AG04450 (cell line): Measurements from ENCODE around the gene BMPER. TPM values are rescaled to one million over a fixed set of nuclear protein-coding genes. Genes with fewer than 3 reads are reported as not detected.

ENCODE experiments used
- CTCF ChIA-PET: fragments of 300-600, 350-600 bp; formaldehyde crosslinking; extraction: SDS; loops from one replicate; lab custom pipeline; 2022; ENCODE audit warnings: antibody characterized with exemption, inconsistent platforms; lab: Charles Lee
- POLR2A ChIA-PET: fragments of 350-600 bp; formaldehyde crosslinking; extraction: SDS; loops from one replicate; lab custom pipeline; 2021; ENCODE audit warnings: antibody characterized with exemption, inconsistent platforms; lab: Yijun Ruan, JAX
- DNase-seq: peaks from one replicate; pipeline ENCODE4 v3.0.0-alpha.2; 2011; ENCODE audit warnings: low read depth, low spot score
- H3K27ac ChIP-seq: one replicate; pipeline ENCODE4 v1.5.1; 2012; ENCODE audit warnings: low read depth, low read length, control low read depth
- H3K27me3 ChIP-seq: one replicate; pipeline ENCODE4 v1.6.0; 2012; ENCODE audit warnings: low read length; ENCODE audit not compliant: control insufficient read depth, insufficient read depth
- H3K4me3 ChIP-seq: 2 replicates; pipeline ENCODE4 v1.5.1; 2011; ENCODE audit warnings: mild to moderate bottlenecking, low read depth, low read length, control low read depth
- H3K9me3 ChIP-seq: 2 replicates; pipeline ENCODE4 v1.5.1; 2012; ENCODE audit warnings: low read length; ENCODE audit not compliant: control insufficient read depth, insufficient read depth
- CTCF ChIP-seq: IDR thresholded peaks from 2 replicates; pipeline ENCODE4 v1.5.1; 2011; ENCODE audit warnings: low read depth, low read length, control low read depth, inconsistent platforms
- polyA plus RNA-seq: library from polyadenylated mRNA; depleted of rRNA; stranded (reverse); fragments of >200 nt; gene quantifications from 2 replicates; pipeline ENCODE4 v1.2.3, GENCODE V29; 2011

BMPER gene
- polyA plus RNA-seq, 1 experiment = 1.1 TPM

GRCh38 chr7:34074421-34074820 lies 169.1 kb downstream of the BMPER start:
- Histone ChIP-seq H3K4me3 (no peak overlapping the region), H3K9me3 (peaks cover 4% of the 10 kb centered on the region; the same call in 1 of the 2 replicates), H3K27ac (no peak overlapping the region), H3K27me3 (no peaks in the 10 kb centered on the region)
- TF ChIP-seq CTCF = no peak
- CTCF ChIA-PET = interaction anchor here (1.3 to 2.3 kb wide), 3 partner anchors 13 to 142 kb away, joined by 3 to 10 read pairs (median 5); no protein-coding TSS in a partner anchor
- POLR2A ChIA-PET = no interaction called here
- DNase-seq = no peak

- H3K4me3 ChIP-seq = no peak overlapping the region
- H3K27ac ChIP-seq = no peak overlapping the region
- H3K27me3 ChIP-seq = no peaks in the 10 kb centered on the region
- peaks cover 4% of the 10 kb centered on the region; the same call in 1 of the 2 replicates for H3K9me3 ChIP-seq
- TF ChIP-seq CTCF = no peak
- no peak for DNase-seq
- ChIA-PET POLR2A (no interaction called here), CTCF (interaction anchor here (1.4 to 1.6 kb wide), 2 partner anchors 143 to 891 kb away, joined by 3 to 6 read pairs; no protein-coding TSS in a partner anchor)
These were observed 170.4 kb downstream of the BMPER start for GRCh38 chr7:34075523-34076370.

GRCh38 chr7:34077168-34077567 lies 171.8 kb downstream of the BMPER start:
- POLR2A ChIA-PET = no interaction called here
- H3K27ac ChIP-seq = no peak overlapping the region
- CTCF ChIA-PET = no interaction called here
- H3K9me3 ChIP-seq = peaks cover 4% of the 10 kb centered on the region; the same call in 1 of the 2 replicates
- H3K27me3 ChIP-seq = no peaks in the 10 kb centered on the region
- no peak for DNase-seq
- no peak for TF ChIP-seq CTCF
- no peak overlapping the region for H3K4me3 ChIP-seq

- ChIA-PET POLR2A (no interaction called here), CTCF (interaction anchor here (1.3 to 2.3 kb wide), 2 partner anchors 97 to 146 kb away, joined by 6 read pairs; no protein-coding TSS in a partner anchor)
- Histone ChIP-seq H3K9me3 (peaks cover 4% of the 10 kb centered on the region; the same call in 1 of the 2 replicates), H3K27ac (no peak overlapping the region), H3K27me3 (no peaks in the 10 kb centered on the region), H3K4me3 (no peak overlapping the region)
- DNase-seq = no peak
- TF ChIP-seq CTCF = no peak
These were observed 173.5 kb downstream of the BMPER start for GRCh38 chr7:34078864-34079263.

GRCh38 chr7:34080513-34080912 lies 175.2 kb downstream of the BMPER start:
- H3K4me3 ChIP-seq = no peak overlapping the region
- H3K27me3 ChIP-seq = no peaks in the 10 kb centered on the region
- H3K9me3 ChIP-seq = peaks cover 4% of the 10 kb centered on the region; the same call in 1 of the 2 replicates
- no peak for DNase-seq
- no peak overlapping the region for H3K27ac ChIP-seq
- TF ChIP-seq CTCF = no peak
- ChIA-PET POLR2A (no interaction called here), CTCF (interaction anchor here (2.3 kb wide), 1 partner anchor 148 kb away, joined by 6 read pairs; no protein-coding TSS in a partner anchor)
